GM19239 (cell line): ENCODE measurements around the gene ZNF41.
"Not testable (repeated sequence)": the region's sequence is repeated elsewhere in the genome, so short reads cannot be mapped to it uniquely, and the experiment has no call there.

Experiments
- DNase-seq: peaks from one replicate; pipeline ENCODE4 v3.0.0; 2011; ENCODE audit warnings: low spot score; ENCODE audit not compliant: insufficient read length
- FAIRE-seq: peaks from 2 replicates; lab custom pipeline; 2011; peaks lifted over from hg19 to GRCh38; lab: Jason Lieb, UNC

ZNF41 gene

GRCh38 chrX:47482512-47483305 is at the start of gene ZNF41:
Gene ZNF41, minus strand, starts transcription at chrX:47483222. Its CDS starts 15,741 bp downstream, at chrX:47467481.
- DNase-seq (peak; percentile 47), FAIRE-seq (peak; percentile 97)

- DNase-seq (no peak), FAIRE-seq (no peak)
Measured at GRCh38 chrX:47530049-47530448, 47.0 kb upstream of the ZNF41 start.

DNA sequence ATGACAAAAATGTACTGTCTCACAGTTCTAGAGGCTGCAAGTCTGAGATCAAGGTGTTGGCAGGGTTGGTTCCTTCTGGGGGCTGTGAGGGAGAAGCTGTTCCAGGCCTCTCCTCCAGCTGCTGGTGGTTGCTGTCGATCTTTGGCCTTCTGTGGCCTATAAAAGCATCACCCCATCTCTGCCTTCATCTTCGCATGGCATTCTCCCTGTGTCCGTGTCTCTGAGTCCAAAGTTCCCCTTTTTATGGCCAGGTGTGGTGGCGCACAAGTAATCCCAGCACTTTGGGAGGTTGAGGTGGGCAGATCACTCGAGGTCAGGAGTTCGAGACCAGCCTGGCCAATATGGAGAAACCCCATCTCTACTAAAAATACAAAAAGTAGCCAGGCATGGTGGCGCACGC is 46.5 kb upstream of the ZNF41 start:
- FAIRE-seq = no peak
- DNase-seq = no peak

DNA sequence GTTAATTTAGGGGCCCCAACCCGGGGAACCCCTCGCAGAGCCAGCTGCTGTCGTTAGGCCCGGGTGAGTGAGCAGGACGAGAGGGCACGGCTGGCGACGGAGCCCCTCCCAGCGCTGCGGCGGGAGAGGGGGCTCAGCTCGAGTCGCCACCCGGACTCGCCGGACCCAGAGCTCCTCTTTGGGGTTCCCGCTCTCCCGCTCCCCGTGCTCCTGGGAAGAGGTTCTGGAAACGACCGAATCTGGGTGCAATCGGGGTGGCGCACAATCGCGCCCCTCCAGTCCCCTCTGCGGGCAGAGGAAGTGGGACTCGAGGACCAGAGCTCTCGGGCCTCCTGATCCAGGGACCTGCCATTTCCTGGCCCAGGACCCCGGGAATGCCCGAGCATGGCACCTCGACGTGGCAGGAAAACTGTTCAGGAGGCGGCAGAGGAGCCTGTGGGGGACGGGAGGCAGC is 40.7 kb upstream of the ZNF41 start:
- DNase-seq (no peak), FAIRE-seq (no peak)

GRCh38 chrX:47523297-47523696 is 40.3 kb upstream of the ZNF41 start:
- peak; percentile 95 for FAIRE-seq
- peak; percentile 66 for DNase-seq

- FAIRE-seq = peak; percentile 67
- no peak for DNase-seq
Measured at GRCh38 chrX:47518144-47518543, 35.1 kb upstream of the ZNF41 start.

- FAIRE-seq (no peak), DNase-seq (no peak)
Measured at GRCh38 chrX:47515941-47516665, 33.1 kb upstream of the ZNF41 start.

DNA sequence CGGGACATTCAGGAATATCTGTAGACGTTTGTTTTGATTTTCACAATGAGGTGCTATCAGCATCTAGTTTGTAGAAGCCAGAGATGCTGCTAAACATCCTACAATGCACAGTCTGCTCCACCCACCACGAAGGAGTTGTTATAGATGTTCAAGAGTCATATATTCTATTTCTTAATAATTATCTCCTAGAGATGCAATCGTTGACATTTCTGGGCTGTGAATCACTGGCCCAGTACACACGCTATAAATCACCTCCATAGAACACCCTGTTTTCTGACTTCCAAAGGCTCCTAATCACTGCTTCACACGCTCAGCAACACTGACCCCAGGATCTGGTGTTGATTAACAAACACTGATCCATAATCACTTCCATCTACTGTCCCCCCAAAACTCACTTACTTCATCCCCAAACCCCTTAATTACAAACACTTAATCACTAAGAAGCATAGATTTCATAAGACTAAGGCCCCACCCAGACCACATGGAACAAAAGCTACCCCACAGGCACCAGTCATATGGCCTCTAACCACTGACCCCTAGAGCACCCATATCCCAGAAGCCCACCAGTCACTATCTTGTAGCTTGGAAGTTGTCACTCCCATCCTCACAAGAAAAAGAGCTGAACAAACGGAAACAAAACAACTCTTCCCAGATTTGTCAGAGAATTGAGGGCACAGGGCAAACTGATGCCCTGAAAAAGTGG is 31.7 kb upstream of the ZNF41 start:
- no peak for FAIRE-seq

GRCh38 chrX:47513034-47513965 is 30.3 kb upstream of the ZNF41 start:
- not testable (repeated sequence) for FAIRE-seq, DNase-seq

More for the DNA sequence above, 31.7 kb upstream of the ZNF41 start:
- DNase-seq = no peak

DNA sequence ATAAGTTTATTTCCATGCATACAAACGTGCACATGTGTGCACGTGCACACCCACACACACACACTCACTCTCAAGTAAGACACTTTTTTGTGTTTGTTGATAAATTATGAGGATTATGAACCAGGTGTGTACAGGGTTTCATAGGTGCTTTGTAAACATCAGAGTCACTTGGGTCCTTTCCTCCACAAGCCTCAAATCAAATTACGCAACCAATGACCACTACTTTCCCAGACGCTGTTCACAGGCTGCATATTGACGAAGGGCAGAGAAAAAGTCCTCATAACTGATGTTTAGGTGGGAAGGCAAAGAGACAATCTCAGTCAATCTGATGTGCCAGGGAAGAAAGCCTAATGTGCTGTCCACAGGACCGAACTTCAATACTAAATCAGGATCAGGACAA is 29.4 kb upstream of the ZNF41 start:
- not testable (repeated sequence) for DNase-seq
- FAIRE-seq = peak; percentile 11

GRCh38 chrX:47507153-47507867 is 24.3 kb upstream of the ZNF41 start:
- no peak for FAIRE-seq
- DNase-seq = no peak

DNA sequence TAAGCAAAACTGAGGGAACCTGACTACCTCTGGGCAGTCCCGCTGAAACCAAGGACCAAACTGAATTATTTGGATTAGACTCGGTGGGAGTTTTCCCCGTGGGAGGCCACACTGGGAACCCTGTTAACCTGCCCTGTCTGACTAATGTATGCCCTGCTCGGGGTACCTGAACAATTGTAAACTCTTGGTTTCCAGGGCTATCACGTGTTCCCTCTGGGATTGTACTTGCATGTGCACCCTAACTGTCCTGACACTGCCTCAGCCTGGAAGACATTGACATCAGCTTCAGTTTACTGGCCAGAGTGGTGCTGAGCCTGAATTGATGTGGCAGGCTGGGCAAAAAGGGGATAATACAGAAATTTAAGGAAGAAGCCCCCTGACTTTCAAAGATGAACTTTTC is 20.1 kb upstream of the ZNF41 start:
- FAIRE-seq (no peak), DNase-seq (no peak)

GRCh38 chrX:47502316-47503125 is 19.5 kb upstream of the ZNF41 start:
- FAIRE-seq (no peak), DNase-seq (no peak)

GRCh38 chrX:47501226-47502074 is 18.4 kb upstream of the ZNF41 start:
- FAIRE-seq = no peak

GRCh38 chrX:47500554-47500953 is 17.5 kb upstream of the ZNF41 start:
- DNase-seq = no peak
- FAIRE-seq = no peak

More at GRCh38 chrX:47501226-47502074, 18.4 kb upstream of the ZNF41 start:
- no peak for DNase-seq

DNA sequence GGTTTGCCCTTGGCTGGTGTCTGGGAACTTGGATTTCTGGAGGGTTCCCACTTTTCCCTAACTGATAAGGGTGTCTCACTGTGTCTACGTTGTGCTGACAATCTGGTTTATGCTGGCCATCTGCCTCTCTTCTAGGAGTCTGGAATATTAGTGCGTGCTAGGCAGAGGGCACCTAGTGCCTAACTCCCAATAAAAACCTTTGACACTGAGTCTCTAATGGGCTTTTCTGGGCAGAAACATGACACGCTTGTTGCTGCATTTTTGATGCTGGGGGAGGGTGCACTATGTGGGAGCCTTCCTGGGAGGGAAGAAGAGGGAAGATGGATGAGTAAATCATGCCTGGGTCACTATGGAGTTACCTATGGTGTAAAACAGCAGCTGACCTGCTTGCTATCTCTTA is 16.3 kb upstream of the ZNF41 start:
- FAIRE-seq (no peak), DNase-seq (no peak)

DNA sequence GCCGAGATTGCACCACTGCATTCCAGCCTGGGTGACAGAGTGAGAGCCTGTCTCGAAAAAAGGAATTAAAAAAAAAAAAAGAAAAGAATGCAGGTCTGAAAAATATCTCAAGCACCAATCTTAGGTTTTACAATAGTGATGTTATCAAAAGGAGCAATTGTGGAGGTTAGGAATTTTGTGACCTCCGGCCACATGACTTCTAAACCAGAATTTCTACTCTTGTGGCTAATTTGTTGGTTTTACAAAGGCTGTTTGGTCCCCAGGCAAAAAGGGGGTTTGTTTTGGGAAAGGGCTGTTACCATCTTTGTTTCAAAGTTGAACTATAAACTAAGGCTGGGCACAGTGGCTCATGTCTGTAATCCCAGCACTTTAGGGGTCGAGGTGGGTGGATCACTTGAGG is 15.4 kb upstream of the ZNF41 start:
- DNase-seq = no peak
- no peak for FAIRE-seq
